ENCODE data around the gene GLT1D1. TPM values are rescaled to one million over a fixed set of nuclear protein-coding genes. Genes with fewer than 3 reads are reported as not detected.
"Not testable (repeated sequence)": the region's sequence is repeated elsewhere in the genome, so short reads cannot be mapped to it uniquely, and the experiment has no call there.

Gene GLT1D1
- total RNA-seq (under 1 TPM in 3 of 4 donors, not detected in 1; 0.34 to 0.44 (median 0.42) TPM), polyA plus RNA-seq (0.07 TPM)
- long read RNA-seq, donor 1, result 0 reads
- long read RNA-seq, donor 2, partial matches to known transcripts, result 0 of 1 reads
- long read RNA-seq, donor 2, other reads (novel, unspliced or antisense), result 1 of 1 reads
- long read RNA-seq, donor 3, result 0 reads
- long read RNA-seq, donor 4, result 0 reads

- intact Hi-C loops (cut with DNase I), result no loop called here
- DNase-seq (no peak), ATAC-seq (no peak)
- peak within 1 kb of the TSS; percentile 19 for H3K4me3 ChIP-seq (ENCODE audit: low read length)
- no peaks in the 10 kb centered on the region for H3K27me3 ChIP-seq (ENCODE audit: control insufficient read depth, insufficient read depth)
- 23% methylated on average over 56 of the region's 56 CpGs for whole genome bisulfite sequencing
- H3K4me1 ChIP-seq (ENCODE audit: control insufficient read depth, insufficient read depth, low read length), result no peaks in the 10 kb centered on the region
- no peak within 1 kb of the TSS for H3K27ac ChIP-seq (ENCODE audit: low read length)
- H3K9me3 ChIP-seq (ENCODE audit: control insufficient read depth, low read length), result no peaks in the 10 kb centered on the region
These were observed at the start of gene GLT1D1 for GRCh38 chr12:128852885-128853599. TSS of gene GLT1D1 (plus strand) at chr12:128853478. CDS start at chr12:128853582, 104 bp downstream.

GRCh38 chr12:128803788-128804187 is 49.5 kb upstream of the GLT1D1 start:
- H3K4me1 ChIP-seq (ENCODE audit: control insufficient read depth, insufficient read depth, low read length), result no peaks in the 10 kb centered on the region
- H3K4me3 ChIP-seq (ENCODE audit: low read length), result no peak overlapping the region
- H3K27ac ChIP-seq (ENCODE audit: low read length), result no peak overlapping the region
- ATAC-seq (peak in 1 of 2 donors; percentile 49), DNase-seq (no peak)
- intact Hi-C loops (cut with DNase I), result no loop called here
- 94% methylated on average over 9 of the region's 9 CpGs for WGBS
- H3K27me3 ChIP-seq (ENCODE audit: control insufficient read depth, insufficient read depth), result no peaks in the 10 kb centered on the region
- H3K9me3 ChIP-seq (ENCODE audit: control insufficient read depth, low read length), result no peaks in the 10 kb centered on the region

- H3K27me3 ChIP-seq (ENCODE audit: control insufficient read depth, insufficient read depth), result no peaks in the 10 kb centered on the region
- intact Hi-C loops (cut with DNase I), result no loop called here
- H3K4me1 ChIP-seq (ENCODE audit: control insufficient read depth, insufficient read depth, low read length), result no peaks in the 10 kb centered on the region
- H3K9me3 ChIP-seq (ENCODE audit: control insufficient read depth, low read length), result no peaks in the 10 kb centered on the region
- no peak overlapping the region for H3K4me3 ChIP-seq (ENCODE audit: low read length)
- DNase-seq (no peak), ATAC-seq (no peak)
- no peak overlapping the region for H3K27ac ChIP-seq (ENCODE audit: low read length)
- 97% methylated on average over 8 of the region's 8 CpGs for WGBS
These were observed 48.5 kb upstream of the GLT1D1 start for GRCh38 chr12:128804762-128805161.

- DNase-seq; H3K27ac ChIP-seq (ENCODE audit: low read length); H3K4me1 ChIP-seq (ENCODE audit: control insufficient read depth, insufficient read depth, low read length); H3K9me3 ChIP-seq (ENCODE audit: control insufficient read depth, low read length); ATAC-seq; H3K4me3 ChIP-seq (ENCODE audit: low read length); intact Hi-C loops (cut with DNase I); H3K27me3 ChIP-seq (ENCODE audit: control insufficient read depth, insufficient read depth): not testable (repeated sequence)
- WGBS, result 94% methylated on average over 5 of the region's 5 CpGs
These were observed 47.9 kb upstream of the GLT1D1 start for GRCh38 chr12:128805406-128805805.

- Histone ChIP-seq H3K4me3 (ENCODE audit: low read length) (no peak overlapping the region), H3K9me3 (ENCODE audit: control insufficient read depth, low read length) (no peaks in the 10 kb centered on the region), H3K27me3 (ENCODE audit: control insufficient read depth, insufficient read depth) (no peaks in the 10 kb centered on the region), H3K27ac (ENCODE audit: low read length) (no peak overlapping the region), H3K4me1 (ENCODE audit: control insufficient read depth, insufficient read depth, low read length) (peaks cover 6% of the 10 kb centered on the region)
- DNase-seq (no peak), ATAC-seq (no peak)
- WGBS, result 83% methylated on average over 8 of the region's 9 CpGs
- intact Hi-C loops (cut with DNase I), result no loop called here
These were observed 46.7 kb upstream of the GLT1D1 start for GRCh38 chr12:128806573-128806972.

- DNase-seq (peak in 2 of 3 donors; percentile 37 to 58), ATAC-seq (peak; percentile 10 to 25)
- Histone ChIP-seq H3K27ac (ENCODE audit: low read length) (no peak overlapping the region), H3K27me3 (ENCODE audit: control insufficient read depth, insufficient read depth) (no peaks in the 10 kb centered on the region), H3K4me1 (ENCODE audit: control insufficient read depth, insufficient read depth, low read length) (peaks cover 6% of the 10 kb centered on the region), H3K4me3 (ENCODE audit: low read length) (no peak overlapping the region), H3K9me3 (ENCODE audit: control insufficient read depth, low read length) (no peaks in the 10 kb centered on the region)
- intact Hi-C loops (cut with DNase I), result no loop called here
- 88% methylated on average over 14 of the region's 14 CpGs for WGBS
These were observed 46.0 kb upstream of the GLT1D1 start for GRCh38 chr12:128807161-128807724.

- H3K4me1 ChIP-seq (ENCODE audit: control insufficient read depth, insufficient read depth, low read length), result peaks cover 6% of the 10 kb centered on the region
- intact Hi-C loops (cut with DNase I), result no loop called here
- H3K4me3 ChIP-seq (ENCODE audit: low read length), result no peak overlapping the region
- 87% methylated on average over 12 of the region's 12 CpGs for WGBS
- H3K9me3 ChIP-seq (ENCODE audit: control insufficient read depth, low read length), result no peaks in the 10 kb centered on the region
- no peaks in the 10 kb centered on the region for H3K27me3 ChIP-seq (ENCODE audit: control insufficient read depth, insufficient read depth)
- no peak for ATAC-seq
- H3K27ac ChIP-seq (ENCODE audit: low read length), result peak overlapping the region; percentile 37
- DNase-seq, result no peak
These were observed 44.6 kb upstream of the GLT1D1 start for GRCh38 chr12:128808651-128809050.

- WGBS, result 30% methylated on average over 14 of the region's 14 CpGs
- peak; percentile 58 to 82 (median 80) for DNase-seq
- peak overlapping the region; percentile 86 for H3K27ac ChIP-seq (ENCODE audit: low read length)
- H3K4me3 ChIP-seq (ENCODE audit: low read length), result no peak overlapping the region
- intact Hi-C loops (cut with DNase I), result no loop called here
- peaks cover 6% of the 10 kb centered on the region for H3K4me1 ChIP-seq (ENCODE audit: control insufficient read depth, insufficient read depth, low read length)
- peak; percentile 92 for ATAC-seq
- H3K27me3 ChIP-seq (ENCODE audit: control insufficient read depth, insufficient read depth), result no peaks in the 10 kb centered on the region
- no peaks in the 10 kb centered on the region for H3K9me3 ChIP-seq (ENCODE audit: control insufficient read depth, low read length)
These were observed 42.8 kb upstream of the GLT1D1 start for GRCh38 chr12:128810182-128811127.

- H3K27ac ChIP-seq (ENCODE audit: low read length), result no peak overlapping the region
- H3K27me3 ChIP-seq (ENCODE audit: control insufficient read depth, insufficient read depth), result no peaks in the 10 kb centered on the region
- H3K9me3 ChIP-seq (ENCODE audit: control insufficient read depth, low read length), result no peaks in the 10 kb centered on the region
- WGBS, result 85% methylated on average over 9 of the region's 9 CpGs
- no peak for ATAC-seq
- DNase-seq, result no peak
- no peak overlapping the region for H3K4me3 ChIP-seq (ENCODE audit: low read length)
- peaks cover 9% of the 10 kb centered on the region for H3K4me1 ChIP-seq (ENCODE audit: control insufficient read depth, insufficient read depth, low read length)
- intact Hi-C loops (cut with DNase I), result no loop called here
These were observed 41.5 kb upstream of the GLT1D1 start for GRCh38 chr12:128811806-128812205.

GRCh38 chr12:128813392-128813791 is 39.9 kb upstream of the GLT1D1 start:
- 90% methylated on average over 10 of the region's 10 CpGs for WGBS
- DNase-seq (no peak), ATAC-seq (no peak)
- Histone ChIP-seq H3K27ac (ENCODE audit: low read length) (no peak overlapping the region), H3K4me3 (ENCODE audit: low read length) (no peak overlapping the region), H3K4me1 (ENCODE audit: control insufficient read depth, insufficient read depth, low read length) (peaks cover 10% of the 10 kb centered on the region), H3K9me3 (ENCODE audit: control insufficient read depth, low read length) (no peaks in the 10 kb centered on the region), H3K27me3 (ENCODE audit: control insufficient read depth, insufficient read depth) (no peaks in the 10 kb centered on the region)
- intact Hi-C loops (cut with DNase I), result no loop called here
